Renal cortical epithelial cell (primary cell): ENCODE measurements around the gene THSD4. TPM values are rescaled to one million over a fixed set of nuclear protein-coding genes. Genes with fewer than 3 reads are reported as not detected.
A peak's percentile ranks its signal among the peaks of the same experiment; 100 is the strongest.
"Not testable (repeated sequence)": the region's sequence is repeated elsewhere in the genome, so short reads cannot be mapped to it uniquely, and the experiment has no call there.

Experiments used
- DNase-seq: peaks from one replicate; pipeline ENCODE4 v3.0.0-alpha.2; 2011; ENCODE audit warnings: low read depth
- total RNA-seq: library from RNA; depleted of rRNA; stranded (reverse); fragments of >200 nt; gene quantifications from 2 replicates; pipeline ENCODE4 v1.2.3, GENCODE V29; 2014

The THSD4 gene
- total RNA-seq, 1 donor from 2014 or later = 58.6 TPM

GRCh38 chr15:71384501-71384900 lies 269.2 kb downstream of the THSD4 start:
- DNase-seq = no peak

- DNase-seq = peak; percentile 22
Measured at GRCh38 chr15:71385026-71385425, 269.8 kb downstream of the THSD4 start.

GRCh38 chr15:71385457-71385856 lies 270.2 kb downstream of the THSD4 start:
- DNase-seq = no peak

GRCh38 chr15:71386005-71386404 lies 270.7 kb downstream of the THSD4 start:
- no peak for DNase-seq

GRCh38 chr15:71386448-71387236 lies 271.4 kb downstream of the THSD4 start:
- peak; percentile 15 for DNase-seq

GRCh38 chr15:71387810-71388209 lies 272.5 kb downstream of the THSD4 start:
- DNase-seq = no peak

GRCh38 chr15:71390096-71390495 lies 274.8 kb downstream of the THSD4 start:
- no peak for DNase-seq

GRCh38 chr15:71391421-71392088 lies 276.3 kb downstream of the THSD4 start:
- DNase-seq = no peak

GRCh38 chr15:71392861-71393283 lies 277.6 kb downstream of the THSD4 start:
- DNase-seq = no peak

- no peak for DNase-seq
Measured at GRCh38 chr15:71393383-71393782, 278.1 kb downstream of the THSD4 start.

GRCh38 chr15:71396536-71397125 lies 281.4 kb downstream of the THSD4 start:
- DNase-seq = no peak

- DNase-seq = no peak
Measured at GRCh38 chr15:71397377-71397776, 282.1 kb downstream of the THSD4 start.

GRCh38 chr15:71400294-71400693 lies 285.0 kb downstream of the THSD4 start:
- no peak for DNase-seq

GRCh38 chr15:71401728-71402127 lies 286.5 kb downstream of the THSD4 start:
- DNase-seq = not testable (repeated sequence)

- peak; percentile 17 for DNase-seq
Measured at GRCh38 chr15:71409541-71409940, 294.3 kb downstream of the THSD4 start.

GRCh38 chr15:71410347-71410746 lies 295.1 kb downstream of the THSD4 start:
- DNase-seq = no peak

GRCh38 chr15:71411538-71412482 lies 296.5 kb downstream of the THSD4 start:
- peak; percentile 95 for DNase-seq

GRCh38 chr15:71413419-71413818 lies 298.1 kb downstream of the THSD4 start:
- DNase-seq = no peak

- no peak for DNase-seq
Measured at GRCh38 chr15:71414853-71415252, 299.6 kb downstream of the THSD4 start.

- no peak for DNase-seq
Measured at GRCh38 chr15:71422530-71423259, 307.4 kb downstream of the THSD4 start.

- DNase-seq = peak; percentile 78
Measured at GRCh38 chr15:71424765-71425164, 309.5 kb downstream of the THSD4 start.
